A673 (cell line): ENCODE data around the gene EMP1.

Source experiments
- CTCF ChIP-seq: fragments of 300-800, 200-600 bp; sonication (generic); conservative IDR thresholded peaks from 2 replicates; pipeline ENCODE4 v1.5.1; 2017; ENCODE audit warnings: low read depth, mild to moderate bottlenecking, antibody characterized with exemption, low read length, moderate library complexity, mixed read lengths
- EZH2 ChIP-seq: fragments of 200-600 bp; sonication (generic); IDR thresholded peaks from 2 replicates; pipeline ENCODE4 v1.6.1; 2017; ENCODE audit warnings: borderline replicate concordance, low read depth, mild to moderate bottlenecking, mixed read lengths, antibody characterized with exemption, low read length; ENCODE audit not compliant: poor library complexity, severe bottlenecking

- TF ChIP-seq CTCF (no peak), EZH2 (no peak)
Observed at GRCh38 chr12:13230500-13230899, 34.0 kb downstream of the EMP1 start.
